22Rv1 (cell line): Measurements from ENCODE around the gene SMYD3.

ENCODE experiments used
- H3K27ac ChIP-seq: fragments of 450-650 bp; 2 replicates; pipeline ENCODE4 v1.5.1; 2017
- CTCF ChIP-seq: fragments of 450-650 bp; IDR thresholded peaks from 2 replicates; pipeline ENCODE4 v1.5.1; 2017; ENCODE audit warnings: mild to moderate bottlenecking
- ZFX ChIP-seq: fragments of 450-650 bp; IDR thresholded peaks from 2 replicates; pipeline ENCODE4 v1.6.1; 2017; ENCODE audit warnings: antibody characterized with exemption, borderline replicate concordance

Gene SMYD3

GRCh38 chr1:246515390-246516005, 8.4 kb upstream of the SMYD3 start:
- no peak overlapping the region for H3K27ac ChIP-seq
- TF ChIP-seq ZFX (no peak), CTCF (no peak)

- no peak overlapping the region for H3K27ac ChIP-seq
- no peak for TF ChIP-seq CTCF
- no peak for TF ChIP-seq ZFX
Measured at GRCh38 chr1:246513619-246514343, 6.7 kb upstream of the SMYD3 start.

- no peak overlapping the region for H3K27ac ChIP-seq
- no peak for TF ChIP-seq ZFX
- TF ChIP-seq CTCF, result no peak
Measured at GRCh38 chr1:246513041-246513440, 6.0 kb upstream of the SMYD3 start.

- TF ChIP-seq CTCF, result no peak
- no peak for TF ChIP-seq ZFX
- H3K27ac ChIP-seq, result no peak overlapping the region
Measured at GRCh38 chr1:246512635-246513034, 5.6 kb upstream of the SMYD3 start.

- TF ChIP-seq CTCF (no peak), ZFX (no peak)
- no peak overlapping the region for H3K27ac ChIP-seq
Measured at GRCh38 chr1:246512230-246512629, 5.2 kb upstream of the SMYD3 start.

GRCh38 chr1:246511203-246511602, 4.1 kb upstream of the SMYD3 start:
- no peak overlapping the region for H3K27ac ChIP-seq
- TF ChIP-seq CTCF (no peak), ZFX (no peak)

- no peak for TF ChIP-seq ZFX
- TF ChIP-seq CTCF, result no peak
Measured at GRCh38 chr1:246510147-246511030, 3.3 kb upstream of the SMYD3 start.

More at GRCh38 chr1:246510147-246511030, 3.3 kb upstream of the SMYD3 start:
- H3K27ac ChIP-seq, result no peak overlapping the region
